ENCODE data around the gene KCNE1.
"Not testable (repeated sequence)": the region's sequence is repeated elsewhere in the genome, so short reads cannot be mapped to it uniquely, and the experiment has no call there.

The KCNE1 gene

GRCh38 chr21:34406102-34406501, 105.9 kb downstream of the KCNE1 start:
- DNase-seq, result not testable (repeated sequence)

GRCh38 chr21:34405686-34406085, 106.3 kb downstream of the KCNE1 start:
- not testable (repeated sequence) for DNase-seq

GRCh38 chr21:34404742-34405141, 107.3 kb downstream of the KCNE1 start:
- DNase-seq, result not testable (repeated sequence)

GRCh38 chr21:34400522-34400921, 111.5 kb downstream of the KCNE1 start:
- not testable (repeated sequence) for DNase-seq

All from NCI-H510A treated with DMSO at 0.1 percent for 48 hours (cell line).